ENCODE data around the gene MTCH1. TPM values are rescaled to one million over a fixed set of nuclear protein-coding genes. Genes with fewer than 3 reads are reported as not detected.
A peak's percentile ranks its signal among the peaks of the same experiment; 100 is the strongest.

Gene MTCH1
- total and polyA plus RNA-seq, 9 of the 15 experiments (the other 6 are each of a cell fraction or from before 2014, with no cell fraction given), result 7.9 to 161 (median 118) TPM

- TF ChIP-seq CBX2 (IDR thresholded peaks at IDR 0.05; ENCODE audit: insufficient read depth, low read length, poor library complexity, severe bottlenecking) (no peak), RHOXF2B (CRISPR knock-in tag; conservative IDR thresholded peaks at IDR 0.05) (no peak), KDM5B (IDR thresholded peaks at IDR 0.05; ENCODE audit: insufficient replicate concordance, low read depth, low read length) (no peak), ZBTB7A (IDR thresholded peaks at IDR 0.05; ENCODE audit: borderline replicate concordance, control insufficient read depth, low read depth, low read length) (peak; percentile 75), SRF (CRISPR knock-in tag; IDR thresholded peaks at IDR 0.05) (no peak), ZNF407 (IDR thresholded peaks at IDR 0.05; ENCODE audit: low read depth) (no peak), HDAC8 (tag; IDR thresholded peaks at IDR 0.05) (no peak), ZNF184 (CRISPR knock-in tag; IDR thresholded peaks at IDR 0.05) (no peak), TCF3 (CRISPR knock-in tag; IDR thresholded peaks at IDR 0.05) (peak; percentile 67), GATAD2B (IDR thresholded peaks at IDR 0.05; ENCODE audit: borderline replicate concordance) (no peak), ZNF830 (CRISPR knock-in tag; IDR thresholded peaks at IDR 0.05) (0 out of 2 replicates have a peak, but pooled peaks have one; percentile 45), SRSF7 (optimal IDR thresholded peaks at IDR 0.05; ENCODE audit: low read depth, low read length) (no peak), HMBOX1 (IDR thresholded peaks at IDR 0.05) (no peak), CHD2 (IDR thresholded peaks at IDR 0.05; ENCODE audit: low read depth, low read length) (no peak), IRF1 (CRISPR knock-in tag; IDR thresholded peaks at IDR 0.05; ENCODE audit: borderline replicate concordance) (no peak), RNF2 (IDR thresholded peaks at IDR 0.05) (peak; percentile 59; the same call in 1 of the 2 replicates), SRSF9 (IDR thresholded peaks at IDR 0.05; ENCODE audit: borderline replicate concordance, low read depth, low read length) (no peak), ZC3H8 (IDR thresholded peaks at IDR 0.05) (no peak), GATA2 (CRISPR knock-in tag; IDR thresholded peaks at IDR 0.05) (peak; percentile 58; the same call in 1 of the 2 replicates), L3MBTL2 (IDR thresholded peaks at IDR 0.05) (peak; percentile 77)
Measured at GRCh38 chr6:37005061-37005810, 19.2 kb upstream of the MTCH1 start, which contains the start of gene FGD2 (continued).
